ENCODE measurements around the gene ARID2.
A peak's percentile ranks its signal among the peaks of the same experiment; 100 is the strongest.

The ARID2 gene

DNA sequence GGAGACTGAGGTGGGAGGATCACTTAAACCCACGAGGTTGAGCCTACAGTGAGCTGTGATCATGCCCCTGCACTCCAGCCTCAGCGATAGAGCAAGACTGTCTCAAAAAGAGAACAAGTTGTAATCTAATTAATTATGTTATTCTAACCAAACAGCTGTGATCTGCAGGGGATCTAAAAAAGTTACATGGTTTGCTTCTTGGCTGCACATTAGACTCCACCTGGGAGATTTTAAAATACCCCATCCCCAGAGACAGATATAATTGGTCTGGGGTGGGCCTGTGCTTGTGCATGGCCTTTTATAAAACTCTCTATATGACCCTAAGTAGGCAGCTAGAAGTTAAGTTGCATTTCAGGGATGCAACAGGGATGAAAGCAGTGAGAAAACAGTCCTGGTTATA lies 184.1 kb downstream of the ARID2 start:
- Histone ChIP-seq H3K27ac (ENCODE audit: extremely low read depth, low read depth, low read length) (no peak overlapping the region), H3K9me3 (ENCODE audit: control insufficient read depth, insufficient read depth, low read depth, low read length) (no peaks in the 10 kb centered on the region), H3K36me3 (ENCODE audit: control insufficient read depth in 2 of 2, insufficient read depth in 1 of 2, low read length in 2 of 2) (peaks cover under 1 to 6% of the 10 kb centered on the region in 2 experiments), H3K4me3 (ENCODE audit: low read depth, low read length) (no peak overlapping the region), H3K4me1 (ENCODE audit: control insufficient read depth, insufficient read depth, low read length) (peaks cover 4% of the 10 kb centered on the region; the same call in 1 of the 2 replicates)
- peak; percentile 42 for TF ChIP-seq ZFHX2 (tag by site-specific recombination; conservative IDR thresholded peaks at IDR 0.05)
- TF ChIP-seq ZNF624 (tag by site-specific recombination; IDR thresholded peaks at IDR 0.05) = no peak
- ChIA-PET CTCF (interaction anchor here (0.6 to 1.5 kb wide), 3 partner anchors 20 to 645 kb away, joined by 3 to 4 read pairs (median 3); no protein-coding TSS in a partner anchor), POLR2A (no interaction called here)

- CTCF ChIA-PET = interaction anchor here (0.7 to 1.5 kb wide), 2 partner anchors 21 to 210 kb away, joined by 4 read pairs; no protein-coding TSS in a partner anchor
- H3K9me3 ChIP-seq (ENCODE audit: control insufficient read depth, insufficient read depth, low read depth, low read length) = no peaks in the 10 kb centered on the region
- H3K4me1 ChIP-seq (ENCODE audit: control insufficient read depth, insufficient read depth, low read length) = peaks cover 4% of the 10 kb centered on the region; the same call in 1 of the 2 replicates
- peaks cover 5 to 8% of the 10 kb centered on the region in 2 experiments for H3K36me3 ChIP-seq (ENCODE audit: control insufficient read depth in 2 of 2, insufficient read depth in 1 of 2, low read length in 2 of 2)
- POLR2A ChIA-PET = no interaction called here
- H3K4me3 ChIP-seq (ENCODE audit: low read depth, low read length) = no peak overlapping the region
- no peak for TF ChIP-seq ZNF169 (tag by site-specific recombination; IDR thresholded peaks at IDR 0.05)
- no peak for TF ChIP-seq ZNF202 (tag by site-specific recombination; IDR thresholded peaks at IDR 0.05; ENCODE audit: borderline replicate concordance)
- no peak for TF ChIP-seq ZNF121 (tag by site-specific recombination; IDR thresholded peaks at IDR 0.05)
- TF ChIP-seq ZNF10 (tag by site-specific recombination; IDR thresholded peaks at IDR 0.05) = peak; percentile 72; the same call in 1 of the 2 replicates
- H3K27ac ChIP-seq (ENCODE audit: extremely low read depth, low read depth, low read length) = no peak overlapping the region
Measured at GRCh38 chr12:45914090-45914489, 184.6 kb downstream of the ARID2 start.

GRCh38 chr12:45915405-45915804 lies 185.9 kb downstream of the ARID2 start:
- no peak overlapping the region for H3K27ac ChIP-seq (ENCODE audit: extremely low read depth, low read depth, low read length)
- H3K4me3 ChIP-seq (ENCODE audit: low read depth, low read length) = no peak overlapping the region
- ChIA-PET CTCF (no interaction called here), POLR2A (no interaction called here)
- H3K4me1 ChIP-seq (ENCODE audit: control insufficient read depth, insufficient read depth, low read length) = peaks cover 4% of the 10 kb centered on the region; the same call in 1 of the 2 replicates
- peaks cover 10 to 12% of the 10 kb centered on the region in 2 experiments for H3K36me3 ChIP-seq (ENCODE audit: control insufficient read depth in 2 of 2, insufficient read depth in 1 of 2, low read length in 2 of 2)
- no peaks in the 10 kb centered on the region for H3K9me3 ChIP-seq (ENCODE audit: control insufficient read depth, insufficient read depth, low read depth, low read length)
- TF ChIP-seq ZNF701 (tag by site-specific recombination; IDR thresholded peaks at IDR 0.05) = no peak
- TF ChIP-seq ZNF16 (tag by site-specific recombination; IDR thresholded peaks at IDR 0.05; ENCODE audit: low read depth) = no peak
- TF ChIP-seq ZNF571 (tag by site-specific recombination; IDR thresholded peaks at IDR 0.05) = no peak
- TF ChIP-seq ZNF37A (tag by site-specific recombination; IDR thresholded peaks at IDR 0.05) = no peak
- TF ChIP-seq SCRT2 (tag by site-specific recombination; IDR thresholded peaks at IDR 0.05) = no peak
- no peak for TF ChIP-seq ZNF423 (tag by site-specific recombination; IDR thresholded peaks at IDR 0.05)
- no peak for TF ChIP-seq ZNF239 (tag by site-specific recombination; IDR thresholded peaks at IDR 0.05)
- TF ChIP-seq ZNF266 (tag by site-specific recombination; IDR thresholded peaks at IDR 0.05; ENCODE audit: low read depth) = no peak
- no peak for TF ChIP-seq ZFP3 (tag by site-specific recombination; IDR thresholded peaks at IDR 0.05; ENCODE audit: low read depth)
- TF ChIP-seq ZNF248 (tag by site-specific recombination; IDR thresholded peaks at IDR 0.05) = no peak
- no peak for TF ChIP-seq ZNF18 (tag by site-specific recombination; IDR thresholded peaks at IDR 0.05)
- TF ChIP-seq ZNF785 (tag by site-specific recombination; IDR thresholded peaks at IDR 0.05) = no peak
- TF ChIP-seq PRDM2 (tag by site-specific recombination; IDR thresholded peaks at IDR 0.05; ENCODE audit: borderline replicate concordance) = no peak
- no peak for TF ChIP-seq ZNF223 (tag by site-specific recombination; IDR thresholded peaks at IDR 0.05)
- TF ChIP-seq ZNF626 (tag by site-specific recombination; IDR thresholded peaks at IDR 0.05) = no peak

Data from HEK293 (cell line).